ENCODE measurements around the gene SYNGAP1.
"Not testable (repeated sequence)": the region's sequence is repeated elsewhere in the genome, so short reads cannot be mapped to it uniquely, and the experiment has no call there.

Gene SYNGAP1

GRCh38 chr6:33419580-33420490 is at the start of gene SYNGAP1:
SYNGAP1 (plus strand) TSS chr6:33420065; CDS start chr6:33420265, 200 bp downstream.
- in situ Hi-C loops (cut with MboI; ENCODE audit: low sequenced_read_pairs), result no loop called here

- in situ Hi-C loops (cut with MboI; ENCODE audit: low sequenced_read_pairs), result not testable (repeated sequence)
Observed at GRCh38 chr6:33371901-33372300, 48.0 kb upstream of the SYNGAP1 start.

- in situ Hi-C loops (cut with MboI; ENCODE audit: low sequenced_read_pairs), result no loop called here
Observed at GRCh38 chr6:33372526-33373123, 47.2 kb upstream of the SYNGAP1 start.

DNA sequence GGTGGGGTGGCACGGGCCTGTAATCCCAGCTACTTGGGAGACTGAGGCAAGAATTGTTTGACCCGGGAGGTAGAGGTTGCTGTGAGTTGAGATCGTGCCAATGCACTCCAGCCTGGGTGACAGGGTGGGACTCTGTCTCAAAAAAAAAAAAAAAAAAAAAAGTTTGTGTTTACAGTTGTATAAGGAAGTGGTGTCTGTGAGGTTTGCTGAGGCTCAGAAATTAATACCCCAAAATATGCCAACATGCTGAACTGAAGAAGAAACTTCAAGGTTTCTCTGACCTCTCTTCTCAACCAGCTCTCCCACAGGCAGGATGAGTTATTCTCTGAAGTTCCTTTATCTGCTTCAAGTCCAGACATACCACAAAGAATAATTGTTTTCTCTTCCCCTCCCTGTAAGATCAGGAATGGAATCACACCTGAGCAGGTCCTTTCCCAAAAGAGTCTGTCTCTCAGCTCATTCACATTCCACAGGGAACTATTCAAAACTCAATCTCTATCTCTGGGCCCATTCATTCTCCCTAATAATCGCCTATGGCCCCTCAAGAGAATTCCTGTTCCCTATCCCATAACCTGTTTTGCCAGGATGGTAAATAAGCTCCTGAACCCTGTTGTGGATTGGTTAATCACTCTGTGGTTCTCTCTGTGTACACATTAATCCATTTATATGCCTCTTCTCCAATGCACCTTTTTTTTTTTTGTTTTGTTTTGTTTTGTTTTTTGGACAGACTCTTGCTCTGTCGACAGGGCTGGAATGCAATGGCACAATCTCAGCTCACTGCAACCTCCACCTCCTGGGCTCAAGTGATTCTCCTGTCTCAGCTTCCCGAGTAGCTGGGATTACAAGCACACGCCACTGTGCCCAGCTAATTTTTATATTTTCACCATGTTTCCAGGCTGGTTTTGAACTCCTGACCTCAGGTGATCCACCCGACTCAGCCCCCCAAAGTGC is 45.6 kb upstream of the SYNGAP1 start:
- in situ Hi-C loops (cut with MboI; ENCODE audit: low sequenced_read_pairs), result no loop called here

- in situ Hi-C loops (cut with MboI; ENCODE audit: low sequenced_read_pairs), result no loop called here
Observed at GRCh38 chr6:33375143-33375671, 44.7 kb upstream of the SYNGAP1 start.

DNA sequence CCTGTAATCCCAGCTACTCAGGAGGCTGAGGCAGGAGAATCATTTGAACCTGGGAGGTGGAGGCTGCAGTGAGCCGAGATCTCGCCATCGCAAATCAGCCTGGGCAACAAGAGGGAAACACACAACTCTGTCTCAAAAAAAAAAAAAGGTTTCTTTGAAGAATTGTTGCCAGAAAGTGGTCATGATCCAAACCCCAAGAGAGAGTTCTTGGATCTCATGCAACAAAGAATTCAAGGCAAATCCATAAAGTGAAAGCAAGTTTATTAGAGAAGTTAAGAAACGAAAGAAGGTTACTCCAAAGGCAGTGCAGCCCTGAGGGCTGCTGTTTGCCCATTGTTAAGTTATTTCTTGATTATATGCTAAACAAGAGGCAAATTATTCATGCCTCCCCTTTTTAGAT is 42.7 kb upstream of the SYNGAP1 start:
- in situ Hi-C loops (cut with MboI; ENCODE audit: low sequenced_read_pairs), result no loop called here

DNA sequence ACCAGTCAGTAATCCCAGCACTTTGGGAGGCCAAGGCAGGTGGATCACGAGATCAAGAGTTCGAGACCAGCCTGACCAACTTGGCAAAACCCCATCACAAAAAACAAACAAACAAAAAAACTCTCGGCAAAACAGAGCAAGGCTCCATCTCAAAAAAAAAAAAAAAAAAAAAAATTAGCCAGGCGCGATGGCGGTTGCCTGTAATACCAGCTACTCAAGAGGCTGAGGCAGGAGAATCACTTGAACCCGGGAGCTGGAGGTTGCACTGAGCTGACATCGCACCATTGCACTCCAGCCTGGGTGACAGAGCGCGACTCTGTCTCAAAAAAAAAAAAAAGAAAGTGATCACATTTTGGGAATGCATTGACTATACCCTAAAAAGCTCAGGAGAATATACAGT is 40.7 kb upstream of the SYNGAP1 start:
- in situ Hi-C loops (cut with MboI; ENCODE audit: low sequenced_read_pairs), result not testable (repeated sequence)

DNA sequence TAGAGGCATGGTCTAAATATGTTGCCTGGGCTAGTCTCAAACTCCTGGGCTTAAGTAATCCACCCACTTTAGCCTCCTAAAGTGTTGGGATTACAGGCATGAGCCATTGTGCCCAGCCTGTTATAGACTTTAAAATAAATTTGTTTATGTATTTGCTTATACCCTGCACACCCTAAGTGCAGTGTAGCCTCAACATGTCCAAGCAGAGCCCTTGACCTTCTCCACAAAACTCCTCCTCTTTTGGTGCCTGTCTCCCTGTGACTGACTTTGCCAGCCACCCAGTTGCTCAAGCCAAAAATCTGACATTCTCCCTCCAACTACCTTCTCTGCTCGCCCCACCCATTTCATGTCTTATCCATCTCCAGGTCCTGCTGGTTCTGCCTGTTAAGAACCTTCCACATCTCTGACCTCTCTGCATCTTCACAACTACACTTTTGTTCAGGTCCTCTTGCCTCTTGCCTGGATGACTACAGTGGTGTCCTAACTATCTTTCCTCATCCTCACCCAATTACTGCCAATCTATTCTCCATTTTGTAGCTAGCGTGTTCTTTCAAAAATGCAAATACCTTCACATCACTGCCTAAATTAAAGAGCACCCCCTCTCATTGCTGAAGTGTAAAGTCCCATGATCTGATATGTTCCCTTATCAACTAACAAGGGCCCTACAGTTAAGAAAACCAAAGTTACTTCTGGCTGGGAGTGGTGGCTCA is 39.4 kb upstream of the SYNGAP1 start:
- in situ Hi-C loops (cut with MboI; ENCODE audit: low sequenced_read_pairs), result no loop called here

GRCh38 chr6:33383427-33384185 is 36.3 kb upstream of the SYNGAP1 start:
- in situ Hi-C loops (cut with MboI; ENCODE audit: low sequenced_read_pairs), result no loop called here

- in situ Hi-C loops (cut with MboI; ENCODE audit: low sequenced_read_pairs), result no loop called here
Observed at GRCh38 chr6:33384581-33385020, 35.3 kb upstream of the SYNGAP1 start.

- in situ Hi-C loops (cut with MboI; ENCODE audit: low sequenced_read_pairs), result no loop called here
Observed at GRCh38 chr6:33390173-33390572, 29.7 kb upstream of the SYNGAP1 start.

DNA sequence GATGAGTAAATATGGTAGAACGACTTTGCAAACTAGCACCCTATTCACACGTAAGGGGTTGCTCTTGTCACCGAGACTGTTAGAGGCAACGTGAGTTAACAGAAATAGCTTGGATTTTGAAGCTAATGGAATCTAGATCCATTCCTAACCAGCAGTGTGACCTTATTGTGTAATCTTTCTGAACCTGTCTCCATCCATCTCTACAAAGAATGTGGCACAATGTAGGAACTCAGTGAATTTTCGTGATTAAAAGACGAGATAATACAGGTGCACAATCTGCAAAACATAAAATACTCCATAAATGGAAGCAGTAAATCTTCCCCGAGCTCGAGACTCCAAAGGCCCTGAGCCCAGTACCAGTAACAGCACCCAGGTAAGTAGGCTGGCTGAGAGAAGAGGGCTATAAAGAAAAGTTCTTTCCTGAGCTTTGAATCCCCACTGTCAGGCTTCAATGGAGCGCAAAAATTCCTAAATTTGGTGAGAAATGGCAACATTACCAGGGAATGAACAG is 29.0 kb upstream of the SYNGAP1 start:
- in situ Hi-C loops (cut with MboI; ENCODE audit: low sequenced_read_pairs), result no loop called here

DNA sequence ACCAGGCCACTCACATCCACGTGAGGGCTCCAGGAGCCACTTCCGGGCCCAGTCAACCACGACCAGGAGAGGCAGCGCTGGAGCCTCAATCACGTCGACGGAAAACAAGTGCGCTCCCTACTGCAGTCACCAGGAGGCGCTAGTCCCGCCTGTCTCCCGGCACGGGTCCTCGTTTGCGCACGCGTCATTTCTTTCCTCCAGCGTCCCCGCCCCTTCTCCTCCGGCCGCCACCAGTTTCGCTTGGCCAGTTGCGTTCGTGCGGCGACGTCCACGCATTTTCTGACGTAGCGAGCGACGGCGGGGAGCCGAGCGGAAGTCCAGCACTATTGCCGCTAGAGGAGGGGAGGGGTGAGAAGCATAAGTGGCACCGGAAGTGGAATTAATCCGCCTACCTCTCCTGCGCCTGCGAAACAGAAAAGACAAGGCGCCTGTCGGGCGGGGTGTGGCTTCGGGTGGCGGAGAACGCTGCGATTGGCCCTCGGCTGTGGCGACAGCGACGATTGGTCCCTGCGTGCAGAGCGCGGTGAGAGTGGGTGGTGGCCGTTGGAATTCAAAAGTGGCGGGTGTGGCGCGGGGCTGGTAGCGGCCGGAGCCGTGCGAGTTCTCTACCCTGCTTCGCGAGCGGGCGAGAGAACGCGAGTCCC is 28.5 kb upstream of the SYNGAP1 start, which contains the start of gene KIFC1:
TSS of gene KIFC1 (plus strand) at position 546 of the 644 bp plus-strand sequence. CDS start 163 bp downstream, outside the sequence.
- in situ Hi-C loops (cut with MboI; ENCODE audit: low sequenced_read_pairs), result no loop called here

GRCh38 chr6:33391922-33392594 is 27.8 kb upstream of the SYNGAP1 start:
- in situ Hi-C loops (cut with MboI; ENCODE audit: low sequenced_read_pairs), result no loop called here

DNA sequence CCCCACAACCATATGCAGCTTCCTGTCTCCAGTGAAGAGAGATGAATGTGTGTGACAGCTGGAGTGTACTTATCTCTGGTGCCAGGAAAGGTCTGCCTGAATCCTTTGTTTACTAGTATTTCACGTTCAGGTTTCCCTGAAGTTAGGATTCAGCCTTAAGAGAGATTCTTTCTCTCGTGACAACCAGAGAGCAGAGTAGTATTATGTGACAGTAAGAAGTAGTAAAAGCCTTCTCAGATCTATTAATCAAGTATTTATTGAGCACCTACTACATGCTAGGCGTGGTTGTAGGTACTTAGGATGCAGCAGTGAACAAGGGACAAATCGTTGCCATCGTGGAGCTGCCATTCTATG is 27.3 kb upstream of the SYNGAP1 start:
- in situ Hi-C loops (cut with MboI; ENCODE audit: low sequenced_read_pairs), result no loop called here

- in situ Hi-C loops (cut with MboI; ENCODE audit: low sequenced_read_pairs), result no loop called here
Observed at GRCh38 chr6:33392979-33393378, 26.9 kb upstream of the SYNGAP1 start.

DNA sequence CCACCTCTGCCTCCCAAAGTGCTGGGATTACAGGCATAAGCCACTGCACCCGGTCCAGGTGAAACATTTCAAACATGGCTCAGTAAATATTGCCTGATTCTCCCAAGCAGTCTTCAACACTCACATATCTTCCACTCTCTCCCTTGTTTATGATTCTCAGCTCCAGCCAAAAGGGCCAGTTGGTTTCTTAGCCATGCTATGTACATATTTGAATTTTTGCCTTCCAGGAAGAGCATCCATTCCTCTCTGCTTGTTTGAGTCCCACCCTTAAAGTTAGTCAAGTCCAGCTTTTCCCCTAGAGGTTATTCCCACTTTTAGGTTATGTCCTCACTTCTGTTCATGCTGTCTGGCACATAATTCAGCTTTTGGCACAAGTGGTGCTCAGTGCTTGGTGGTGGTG is 22.3 kb upstream of the SYNGAP1 start:
- in situ Hi-C loops (cut with MboI; ENCODE audit: low sequenced_read_pairs), result no loop called here

DNA sequence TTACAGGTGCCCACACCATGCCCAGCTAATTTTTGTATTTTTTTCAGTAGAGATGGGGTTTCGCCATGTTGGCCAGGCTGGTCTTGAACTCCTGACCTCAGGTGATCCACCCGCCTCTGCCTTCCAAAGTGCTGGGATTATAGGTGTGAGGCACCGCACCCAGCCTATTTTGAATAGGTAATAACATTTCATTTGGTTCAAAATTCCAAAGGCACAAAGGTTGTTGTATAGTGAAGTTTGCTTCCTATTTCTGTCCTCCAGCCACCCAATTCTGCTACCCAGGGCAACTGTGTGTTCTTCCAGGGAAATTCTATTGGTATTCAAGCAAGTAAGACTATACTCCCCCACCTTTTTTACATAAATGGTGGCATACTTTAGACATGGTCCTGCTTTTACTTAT is 21.3 kb upstream of the SYNGAP1 start:
- in situ Hi-C loops (cut with MboI; ENCODE audit: low sequenced_read_pairs), result not testable (repeated sequence)

All from HL-60/S4 treated with retinoic acid at 250 ng/mL for 4 days and 3 days (cell line).